ENCODE results near the gene PTPMT1.

DNA sequence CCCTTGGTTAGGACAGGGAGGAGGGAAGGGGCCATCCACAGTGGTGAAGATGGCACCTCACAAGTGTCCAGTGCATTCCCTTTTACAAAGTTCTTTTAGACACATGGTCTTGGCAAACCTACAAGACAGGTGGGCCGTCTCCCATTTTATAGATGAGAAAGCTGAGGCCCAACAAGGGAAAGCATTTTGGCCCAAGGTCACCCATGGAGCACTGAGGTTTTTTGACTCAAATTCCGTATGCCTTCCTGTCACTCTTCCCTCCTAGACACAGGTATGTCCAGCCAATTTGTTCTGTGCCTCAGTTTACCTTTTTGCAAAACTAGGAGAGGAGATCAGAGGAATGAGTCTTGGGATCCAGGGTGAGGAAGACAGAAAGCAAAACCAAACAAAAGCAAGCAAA lies 27.6 kb downstream of the PTPMT1 start:
- TF ChIP-seq, protein P1, sequence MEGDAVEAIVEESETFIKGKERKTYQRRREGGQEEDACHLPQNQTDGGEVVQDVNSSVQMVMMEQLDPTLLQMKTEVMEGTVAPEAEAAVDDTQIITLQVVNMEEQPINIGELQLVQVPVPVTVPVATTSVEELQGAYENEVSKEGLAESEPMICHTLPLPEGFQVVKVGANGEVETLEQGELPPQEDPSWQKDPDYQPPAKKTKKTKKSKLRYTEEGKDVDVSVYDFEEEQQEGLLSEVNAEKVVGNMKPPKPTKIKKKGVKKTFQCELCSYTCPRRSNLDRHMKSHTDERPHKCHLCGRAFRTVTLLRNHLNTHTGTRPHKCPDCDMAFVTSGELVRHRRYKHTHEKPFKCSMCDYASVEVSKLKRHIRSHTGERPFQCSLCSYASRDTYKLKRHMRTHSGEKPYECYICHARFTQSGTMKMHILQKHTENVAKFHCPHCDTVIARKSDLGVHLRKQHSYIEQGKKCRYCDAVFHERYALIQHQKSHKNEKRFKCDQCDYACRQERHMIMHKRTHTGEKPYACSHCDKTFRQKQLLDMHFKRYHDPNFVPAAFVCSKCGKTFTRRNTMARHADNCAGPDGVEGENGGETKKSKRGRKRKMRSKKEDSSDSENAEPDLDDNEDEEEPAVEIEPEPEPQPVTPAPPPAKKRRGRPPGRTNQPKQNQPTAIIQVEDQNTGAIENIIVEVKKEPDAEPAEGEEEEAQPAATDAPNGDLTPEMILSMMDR (IDR thresholded peaks at IDR 0.05), result no peak
- TF ChIP-seq POLR2A (IDR thresholded peaks at IDR 0.05), result no peak

All from body of pancreas (tissue), 4 donors.